HL-60 (cell line): Measurements from ENCODE around the gene AHSA1.

Experiments
- DNase-seq, 2 experiments: peaks; one replicate each; pipeline ENCODE4 v3.0.0-alpha.2; 2010 to 2020; ENCODE audit warnings: low read depth in 1 of 2, low spot score in 1 of 2
- H3K27ac ChIP-seq: fragments of 250-450 bp; sonication (Bioruptor Pico); replicated peaks from 2 replicates; pipeline ENCODE4 v1.5.1; 2020; ENCODE audit warnings: mild to moderate bottlenecking, moderate library complexity
- H3K27me3 ChIP-seq: fragments of 250-450 bp; sonication (Bioruptor Pico); 2 replicates; pipeline ENCODE4 v1.5.1; 2021; ENCODE audit warnings: mild to moderate bottlenecking, moderate library complexity; ENCODE audit not compliant: insufficient read depth, poor library complexity, severe bottlenecking
- H3K4me3 ChIP-seq: replicated peaks from 2 replicates; pipeline ENCODE4 v1.5.1; 2011; ENCODE audit warnings: mild to moderate bottlenecking, control low read depth, low read length; ENCODE audit not compliant: insufficient read depth
- CTCF ChIP-seq: IDR thresholded peaks from one replicate; pipeline ENCODE4 v1.5.1; 2011; ENCODE audit warnings: low read length, control low read depth, inconsistent platforms; ENCODE audit not compliant: insufficient read depth
- GABPA ChIP-seq: IDR thresholded peaks from 2 replicates; pipeline ENCODE4 v1.6.1; 2012; ENCODE audit warnings: low read depth
- POLR2AphosphoS5 ChIP-seq: IDR thresholded peaks from 2 replicates; pipeline ENCODE4 v1.6.1; 2012; ENCODE audit warnings: low read depth
- REST ChIP-seq: IDR thresholded peaks from 2 replicates; pipeline ENCODE4 v1.6.1; 2012; ENCODE audit warnings: low read depth; ENCODE audit not compliant: insufficient replicate concordance
- SPI1 ChIP-seq: IDR thresholded peaks from 2 replicates; pipeline ENCODE4 v1.6.1; 2012; ENCODE audit warnings: low read depth, mild to moderate bottlenecking, borderline replicate concordance

AHSA1 gene

GRCh38 chr14:77507762-77508161 lies 49.9 kb downstream of the AHSA1 start:
- no peak overlapping the region for H3K4me3 ChIP-seq
- DNase-seq, result no peak
- TF ChIP-seq CTCF, result no peak
- TF ChIP-seq GABPA, result no peak
- TF ChIP-seq SPI1, result no peak
- no peak for TF ChIP-seq POLR2AphosphoS5
- H3K27me3 ChIP-seq, result no peaks in the 10 kb centered on the region
- H3K27ac ChIP-seq, result no peak overlapping the region

- no peak for TF ChIP-seq GABPA
- TF ChIP-seq SPI1, result no peak
- no peak for TF ChIP-seq POLR2AphosphoS5
- TF ChIP-seq REST, result no peak
- TF ChIP-seq CTCF, result no peak
- no peak for DNase-seq
- H3K27ac ChIP-seq, result no peak overlapping the region
- H3K27me3 ChIP-seq, result no peaks in the 10 kb centered on the region
- no peak overlapping the region for H3K4me3 ChIP-seq
These were observed 50.4 kb downstream of the AHSA1 start for GRCh38 chr14:77508249-77508648.

- no peak for DNase-seq
- no peak overlapping the region for H3K27ac ChIP-seq
- TF ChIP-seq SPI1 (no peak), CTCF (no peak), GABPA (no peak), POLR2AphosphoS5 (no peak), REST (no peak)
- H3K4me3 ChIP-seq, result no peak overlapping the region
- no peaks in the 10 kb centered on the region for H3K27me3 ChIP-seq
These were observed 51.0 kb downstream of the AHSA1 start for GRCh38 chr14:77508876-77509275.

- TF ChIP-seq POLR2AphosphoS5 (no peak), CTCF (no peak), GABPA (no peak), REST (no peak), SPI1 (no peak)
These were observed 51.5 kb downstream of the AHSA1 start for GRCh38 chr14:77509366-77509765.

More at GRCh38 chr14:77509366-77509765, 51.5 kb downstream of the AHSA1 start:
- no peaks in the 10 kb centered on the region for H3K27me3 ChIP-seq
- no peak overlapping the region for H3K27ac ChIP-seq
- no peak overlapping the region for H3K4me3 ChIP-seq
- no peak for DNase-seq
